ENCODE data around the gene KIRREL3. TPM values are rescaled to one million over a fixed set of nuclear protein-coding genes. Genes with fewer than 3 reads are reported as not detected.

KIRREL3 gene
- total RNA-seq, 2 experiments from 2014 or later = not detected

- H3K4me1 Mint-ChIP-seq (ENCODE audit: low read depth) = peaks cover 21% of the 10 kb centered on the region
- CTCF ChIA-PET = interaction anchor here (0.7 to 2.7 kb wide), 3 partner anchors 24 to 63 kb away, joined by 3 to 8 read pairs (median 6); no protein-coding TSS in a partner anchor
- no peak for DNase-seq
- H3K27me3 Mint-ChIP-seq (ENCODE audit: low read depth) = peaks cover 8% of the 10 kb centered on the region
- H3K9me3 Mint-ChIP-seq (ENCODE audit: insufficient read depth) = no peaks in the 10 kb centered on the region
- POLR2A ChIA-PET = no interaction called here
- peak overlapping the region; percentile 28 for H3K4me3 Mint-ChIP-seq
- H3K27ac Mint-ChIP-seq = no peak overlapping the region
- no peaks in the 10 kb centered on the region for H3K36me3 Mint-ChIP-seq (ENCODE audit: low read depth)
- no peak for ATAC-seq
These were observed 583.3 kb downstream of the KIRREL3 start for GRCh38 chr11:126417091-126417862.

GRCh38 chr11:126416542-126417090, 584.0 kb downstream of the KIRREL3 start:
- Mint-ChIP-seq H3K27ac (peak overlapping the region; percentile 52), H3K36me3 (ENCODE audit: low read depth) (no peaks in the 10 kb centered on the region), H3K27me3 (ENCODE audit: low read depth) (peaks cover 8% of the 10 kb centered on the region), H3K4me1 (ENCODE audit: low read depth) (peaks cover 21% of the 10 kb centered on the region), H3K9me3 (ENCODE audit: insufficient read depth) (no peaks in the 10 kb centered on the region), H3K4me3 (peak overlapping the region; percentile 58)
- ChIA-PET CTCF (interaction anchor here (1.5 kb wide), 1 partner anchor 64 kb away, joined by 6 read pairs; no protein-coding TSS in a partner anchor), POLR2A (no interaction called here)
- DNase-seq (peak; percentile 82), ATAC-seq (peak; percentile 98)

GRCh38 chr11:126415669-126416420, 584.7 kb downstream of the KIRREL3 start:
- H3K36me3 Mint-ChIP-seq (ENCODE audit: low read depth) = no peaks in the 10 kb centered on the region
- ChIA-PET POLR2A (interaction anchor here (0.7 kb wide), 1 partner anchor 143 kb away, joined by 3 read pairs; no protein-coding TSS in a partner anchor), CTCF (interaction anchor here (1.5 kb wide), 1 partner anchor 65 kb away, joined by 6 read pairs; no protein-coding TSS in a partner anchor)
- peak overlapping the region; percentile 52 for H3K27ac Mint-ChIP-seq
- DNase-seq = no peak
- H3K9me3 Mint-ChIP-seq (ENCODE audit: insufficient read depth) = no peaks in the 10 kb centered on the region
- ATAC-seq = peak; percentile 25
- H3K4me3 Mint-ChIP-seq = peak overlapping the region; percentile 58
- H3K27me3 Mint-ChIP-seq (ENCODE audit: low read depth) = peaks cover 8% of the 10 kb centered on the region
- peaks cover 18% of the 10 kb centered on the region for H3K4me1 Mint-ChIP-seq (ENCODE audit: low read depth)

- no peak overlapping the region for H3K27ac Mint-ChIP-seq
- H3K4me3 Mint-ChIP-seq = no peak overlapping the region
- no peaks in the 10 kb centered on the region for H3K36me3 Mint-ChIP-seq (ENCODE audit: low read depth)
- POLR2A ChIA-PET = no interaction called here
- no peak for ATAC-seq
- DNase-seq = no peak
- peaks cover 12% of the 10 kb centered on the region for H3K4me1 Mint-ChIP-seq (ENCODE audit: low read depth)
- CTCF ChIA-PET = no interaction called here
- peaks cover 8% of the 10 kb centered on the region for H3K27me3 Mint-ChIP-seq (ENCODE audit: low read depth)
- no peaks in the 10 kb centered on the region for H3K9me3 Mint-ChIP-seq (ENCODE audit: insufficient read depth)
These were observed 585.4 kb downstream of the KIRREL3 start for GRCh38 chr11:126415128-126415527.

GRCh38 chr11:126414615-126415014, 586.0 kb downstream of the KIRREL3 start:
- H3K36me3 Mint-ChIP-seq (ENCODE audit: low read depth) = peaks cover under 1% of the 10 kb centered on the region
- no peak overlapping the region for H3K4me3 Mint-ChIP-seq
- peaks cover 7% of the 10 kb centered on the region for H3K4me1 Mint-ChIP-seq (ENCODE audit: low read depth)
- no peak for ATAC-seq
- no peaks in the 10 kb centered on the region for H3K9me3 Mint-ChIP-seq (ENCODE audit: insufficient read depth)
- peaks cover 4% of the 10 kb centered on the region for H3K27me3 Mint-ChIP-seq (ENCODE audit: low read depth)
- ChIA-PET POLR2A (no interaction called here), CTCF (no interaction called here)
- no peak for DNase-seq
- no peak overlapping the region for H3K27ac Mint-ChIP-seq

- ATAC-seq (no peak), DNase-seq (no peak)
- no peak overlapping the region for H3K27ac Mint-ChIP-seq
- peaks cover 5% of the 10 kb centered on the region for H3K36me3 Mint-ChIP-seq (ENCODE audit: low read depth)
- POLR2A ChIA-PET = no interaction called here
- no peak overlapping the region for H3K4me3 Mint-ChIP-seq
- H3K9me3 Mint-ChIP-seq (ENCODE audit: insufficient read depth) = no peaks in the 10 kb centered on the region
- CTCF ChIA-PET = no interaction called here
- H3K4me1 Mint-ChIP-seq (ENCODE audit: low read depth) = peaks cover 7% of the 10 kb centered on the region
- H3K27me3 Mint-ChIP-seq (ENCODE audit: low read depth) = peaks cover 4% of the 10 kb centered on the region
These were observed 586.6 kb downstream of the KIRREL3 start for GRCh38 chr11:126413843-126414405.

DNA sequence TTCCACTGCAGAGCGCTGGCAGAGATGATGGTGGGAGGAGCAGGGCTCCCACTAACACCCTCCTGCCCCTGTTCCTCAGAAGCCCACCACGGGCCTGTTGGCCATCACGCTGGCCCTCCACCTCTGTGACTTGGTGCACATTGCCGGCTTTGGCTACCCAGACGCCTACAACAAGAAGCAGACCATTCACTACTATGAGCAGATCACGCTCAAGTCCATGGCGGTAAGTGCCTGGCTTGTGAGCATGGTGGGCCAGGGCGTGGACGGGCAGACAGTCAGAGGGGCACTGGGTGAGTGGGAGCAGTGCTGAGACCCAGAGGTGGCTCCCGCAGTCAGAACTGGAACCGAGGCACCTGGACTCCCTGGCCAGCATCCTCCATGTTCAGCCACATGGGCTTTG, 587.1 kb downstream of the KIRREL3 start:
- H3K27me3 Mint-ChIP-seq (ENCODE audit: low read depth) = no peaks in the 10 kb centered on the region
- ATAC-seq (no peak), DNase-seq (no peak)
- H3K36me3 Mint-ChIP-seq (ENCODE audit: low read depth) = peaks cover 6% of the 10 kb centered on the region
- H3K9me3 Mint-ChIP-seq (ENCODE audit: insufficient read depth) = no peaks in the 10 kb centered on the region
- ChIA-PET POLR2A (no interaction called here), CTCF (no interaction called here)
- no peak overlapping the region for H3K27ac Mint-ChIP-seq
- H3K4me3 Mint-ChIP-seq = no peak overlapping the region
- H3K4me1 Mint-ChIP-seq (ENCODE audit: low read depth) = peaks cover 7% of the 10 kb centered on the region

GRCh38 chr11:126411971-126412381, 588.6 kb downstream of the KIRREL3 start:
- no peak for ATAC-seq
- ChIA-PET CTCF (no interaction called here), POLR2A (no interaction called here)
- Mint-ChIP-seq H3K4me1 (ENCODE audit: low read depth) (peaks cover 7% of the 10 kb centered on the region), H3K9me3 (ENCODE audit: insufficient read depth) (no peaks in the 10 kb centered on the region), H3K4me3 (no peak overlapping the region), H3K36me3 (ENCODE audit: low read depth) (peaks cover 6% of the 10 kb centered on the region), H3K27ac (peak overlapping the region; percentile 7), H3K27me3 (ENCODE audit: low read depth) (no peaks in the 10 kb centered on the region)
- DNase-seq = no peak

- CTCF ChIA-PET = no interaction called here
- Mint-ChIP-seq H3K27me3 (ENCODE audit: low read depth) (no peaks in the 10 kb centered on the region), H3K9me3 (ENCODE audit: insufficient read depth) (no peaks in the 10 kb centered on the region), H3K36me3 (ENCODE audit: low read depth) (peaks cover 6% of the 10 kb centered on the region), H3K27ac (no peak overlapping the region), H3K4me1 (ENCODE audit: low read depth) (no peaks in the 10 kb centered on the region), H3K4me3 (no peak overlapping the region)
- no peak for ATAC-seq
- DNase-seq = no peak
- POLR2A ChIA-PET = no interaction called here
These were observed 589.9 kb downstream of the KIRREL3 start for GRCh38 chr11:126410649-126411048.

GRCh38 chr11:126409620-126409985, 591.0 kb downstream of the KIRREL3 start:
- no peak for DNase-seq
- ChIA-PET CTCF (no interaction called here), POLR2A (no interaction called here)
- Mint-ChIP-seq H3K4me3 (no peak overlapping the region), H3K36me3 (ENCODE audit: low read depth) (peaks cover 6% of the 10 kb centered on the region), H3K27me3 (ENCODE audit: low read depth) (no peaks in the 10 kb centered on the region), H3K9me3 (ENCODE audit: insufficient read depth) (no peaks in the 10 kb centered on the region), H3K4me1 (ENCODE audit: low read depth) (no peaks in the 10 kb centered on the region), H3K27ac (peak overlapping the region; percentile 59)
- no peak for ATAC-seq

- no peaks in the 10 kb centered on the region for H3K9me3 Mint-ChIP-seq (ENCODE audit: insufficient read depth)
- no peak for DNase-seq
- H3K4me1 Mint-ChIP-seq (ENCODE audit: low read depth) = no peaks in the 10 kb centered on the region
- no peak overlapping the region for H3K4me3 Mint-ChIP-seq
- H3K27ac Mint-ChIP-seq = peak overlapping the region; percentile 59
- H3K27me3 Mint-ChIP-seq (ENCODE audit: low read depth) = no peaks in the 10 kb centered on the region
- POLR2A ChIA-PET = no interaction called here
- H3K36me3 Mint-ChIP-seq (ENCODE audit: low read depth) = peaks cover 6% of the 10 kb centered on the region
- no peak for ATAC-seq
- CTCF ChIA-PET = no interaction called here
These were observed 591.5 kb downstream of the KIRREL3 start for GRCh38 chr11:126408901-126409619.

Measured in activated CD8-positive, alpha-beta T cell treated with anti-CD3 and anti-CD28 coated beads, Interleukin-2, amount 10 ng/mL, durations not matched to agents 7 days and 5 days (primary cell).